HG03460 (cell line): ENCODE measurements around the gene RPRML.
"Not testable (repeated sequence)": the region's sequence is repeated elsewhere in the genome, so short reads cannot be mapped to it uniquely, and the experiment has no call there.

Experiments
- ATAC-seq: cut with Tn5 transposase; IDR thresholded peaks from one replicate; pipeline ENCODE4 v1.9.1; 2021; ENCODE audit not compliant: unreplicated experiment

The RPRML gene

DNA sequence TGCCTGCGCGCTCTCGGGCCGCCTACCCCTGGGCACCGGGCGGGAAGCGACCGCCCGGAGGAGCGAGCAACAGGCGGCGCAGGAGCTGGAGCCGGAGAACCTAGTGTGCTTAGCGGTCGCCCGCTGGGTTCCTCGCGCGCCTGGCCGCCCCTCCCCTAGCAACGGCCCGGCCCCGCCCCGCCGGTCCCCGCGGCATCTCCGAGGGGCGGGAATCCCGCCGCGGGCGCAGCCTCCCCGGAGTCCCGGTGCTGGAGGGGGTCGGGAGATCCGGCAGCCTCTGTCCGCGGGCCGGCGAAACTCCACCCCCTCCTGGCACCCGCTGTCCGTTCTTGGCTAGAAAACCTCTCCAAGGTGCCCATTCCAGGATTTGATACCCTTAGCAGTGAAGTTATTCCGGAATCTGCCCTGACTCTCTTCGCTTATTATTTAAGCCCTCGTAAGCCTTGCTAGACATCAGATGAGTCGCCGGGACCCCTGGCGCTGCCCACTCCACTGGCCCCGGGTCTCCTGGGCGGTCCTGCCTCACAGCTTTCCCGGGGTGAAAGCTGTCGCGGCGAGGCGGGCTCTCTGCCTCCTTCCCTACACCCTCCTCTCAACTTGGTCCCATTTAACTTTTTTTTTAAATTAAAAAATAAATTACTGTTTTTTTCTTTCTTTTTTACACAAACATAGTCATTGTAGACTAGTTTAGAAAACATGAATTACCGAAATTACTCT is at the start of gene RPRML:
TSS of gene RPRML (minus strand) at position 107 of the 717 bp plus-strand sequence. CDS start 246 bp downstream, outside the sequence.
- ATAC-seq = no peak

DNA sequence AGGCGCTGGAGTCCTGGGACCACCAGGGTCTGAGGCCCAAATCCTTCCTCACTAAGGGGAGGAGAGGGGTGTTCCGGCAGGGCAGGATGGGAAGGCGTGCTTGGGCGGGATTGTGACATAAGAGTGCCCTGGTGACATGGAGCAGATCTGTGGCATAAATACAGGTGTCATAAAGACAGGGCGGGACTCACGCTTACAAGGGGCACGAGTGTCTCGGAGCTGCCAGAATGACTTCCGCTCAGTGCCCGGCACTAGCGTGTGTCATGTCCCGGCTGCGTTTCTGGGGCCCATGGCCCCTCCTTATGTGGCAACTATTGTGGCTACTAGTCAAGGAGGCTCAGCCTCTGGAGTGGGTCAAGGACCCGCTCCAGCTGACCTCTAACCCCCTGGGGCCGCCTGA is 37.9 kb upstream of the RPRML start:
- not testable (repeated sequence) for ATAC-seq

DNA sequence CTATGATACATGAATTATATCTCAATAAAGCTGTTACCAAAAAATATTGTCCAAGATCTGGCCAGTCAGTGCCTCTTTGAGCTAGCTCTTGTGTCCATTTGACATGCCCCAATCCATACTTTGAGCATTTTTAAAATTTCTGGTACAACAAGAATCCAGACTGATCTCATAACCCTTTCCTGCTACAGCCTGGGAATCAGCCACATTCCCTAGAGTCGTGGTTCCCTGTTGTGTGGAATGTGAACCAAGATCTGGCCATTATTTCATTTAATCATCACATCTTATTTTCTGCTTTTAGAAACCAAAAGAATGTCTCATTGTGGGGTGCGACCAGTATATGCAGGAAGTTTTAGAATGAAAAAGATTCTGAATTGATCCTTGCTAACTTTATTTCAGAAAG is 34.3 kb upstream of the RPRML start:
- ATAC-seq = no peak

DNA sequence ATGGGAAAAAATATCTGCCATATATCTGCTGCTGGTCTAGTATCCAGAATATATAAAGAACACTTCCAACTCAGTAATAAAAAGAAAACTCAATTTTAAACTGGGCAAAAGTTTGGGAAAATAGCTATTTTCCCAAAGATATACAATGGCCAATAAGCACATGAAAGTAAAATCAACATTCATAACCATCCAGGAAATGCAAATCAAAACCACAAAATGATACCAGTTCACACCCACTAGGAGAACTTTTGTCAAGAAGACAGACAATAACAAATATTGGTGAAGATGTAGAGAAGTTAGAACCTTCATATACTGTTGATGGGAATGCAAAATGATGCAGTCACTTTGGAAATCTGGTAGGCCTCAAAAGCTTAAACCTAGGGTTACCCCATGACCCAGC is 33.4 kb upstream of the RPRML start:
- no peak for ATAC-seq

DNA sequence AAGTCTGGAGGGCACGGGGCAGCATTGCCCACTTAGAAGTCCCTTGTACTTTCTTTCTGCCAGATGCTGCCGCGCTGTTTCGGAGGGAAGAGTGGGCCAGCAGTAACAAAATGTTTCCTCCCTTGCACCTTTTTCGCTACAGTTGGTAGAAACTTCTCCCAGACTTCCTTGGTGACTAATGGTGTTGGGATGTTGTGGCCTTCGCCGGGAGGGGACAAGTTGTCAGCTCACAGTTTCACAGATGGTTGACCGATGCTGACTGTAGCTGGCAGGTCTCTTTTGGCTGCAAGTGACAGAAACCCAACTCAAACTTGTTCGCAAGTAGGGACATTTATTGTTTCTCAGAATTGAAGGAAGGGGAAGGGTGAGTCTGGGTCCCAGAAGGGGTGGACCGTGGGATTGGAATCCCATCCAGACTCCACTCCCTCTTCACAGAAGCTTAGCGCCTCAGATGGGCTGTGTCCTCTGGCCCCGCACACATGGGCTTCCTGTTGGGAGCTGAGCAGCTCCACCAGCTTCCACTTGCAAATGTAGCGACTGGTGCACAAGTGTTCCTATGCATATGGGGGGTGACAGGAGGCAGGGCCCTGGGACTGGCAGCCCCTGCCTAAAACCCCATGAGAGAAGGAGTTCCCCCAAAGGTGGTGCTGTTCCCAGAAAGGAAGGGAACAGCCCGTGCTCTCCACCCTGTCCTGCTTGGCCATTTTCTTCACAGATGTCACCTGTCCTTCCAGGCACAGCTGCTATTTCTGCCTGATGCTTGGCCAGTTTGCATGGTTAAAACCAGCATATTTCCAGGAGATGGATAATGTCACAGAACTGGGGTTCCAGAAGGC is 30.9 kb upstream of the RPRML start:
- no peak for ATAC-seq

DNA sequence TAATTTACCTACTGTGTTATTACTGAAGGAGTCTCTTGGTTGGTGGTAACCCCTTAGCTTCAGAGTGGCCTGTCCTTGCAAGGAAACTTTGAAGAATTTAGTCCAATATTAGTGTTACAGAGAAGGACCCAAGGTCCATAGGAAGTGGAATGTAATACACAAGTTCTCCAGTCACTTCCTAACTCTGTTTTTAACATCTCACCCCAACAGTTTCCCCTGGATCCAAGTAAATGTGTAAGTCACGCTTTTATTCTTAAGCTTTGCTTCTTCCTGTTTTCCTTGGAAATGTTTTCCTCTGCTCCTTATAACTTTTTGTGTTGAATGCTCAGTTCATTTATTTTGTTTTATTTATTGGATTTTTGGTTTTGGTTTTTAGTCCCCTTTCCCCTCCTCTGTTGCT is 25.9 kb upstream of the RPRML start:
- no peak for ATAC-seq

DNA sequence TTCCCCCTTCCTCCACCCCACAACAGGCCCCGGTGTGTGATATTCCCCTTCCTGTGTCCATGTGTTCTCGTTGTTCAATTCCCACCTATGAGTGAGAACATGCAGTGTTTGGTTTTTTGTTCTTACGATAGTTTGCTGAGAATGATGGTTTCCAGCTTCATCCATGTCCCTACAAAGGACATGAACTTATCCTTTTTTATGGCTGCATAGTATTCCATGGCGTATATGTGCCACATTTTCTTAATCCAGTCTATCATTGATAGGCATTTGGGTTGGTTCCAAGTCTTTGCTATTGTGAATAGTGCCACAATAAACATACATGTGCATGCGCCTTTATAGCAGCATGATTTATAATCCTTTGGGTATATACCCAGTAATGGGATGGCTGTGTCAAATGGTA is 24.8 kb upstream of the RPRML start:
- not testable (repeated sequence) for ATAC-seq

DNA sequence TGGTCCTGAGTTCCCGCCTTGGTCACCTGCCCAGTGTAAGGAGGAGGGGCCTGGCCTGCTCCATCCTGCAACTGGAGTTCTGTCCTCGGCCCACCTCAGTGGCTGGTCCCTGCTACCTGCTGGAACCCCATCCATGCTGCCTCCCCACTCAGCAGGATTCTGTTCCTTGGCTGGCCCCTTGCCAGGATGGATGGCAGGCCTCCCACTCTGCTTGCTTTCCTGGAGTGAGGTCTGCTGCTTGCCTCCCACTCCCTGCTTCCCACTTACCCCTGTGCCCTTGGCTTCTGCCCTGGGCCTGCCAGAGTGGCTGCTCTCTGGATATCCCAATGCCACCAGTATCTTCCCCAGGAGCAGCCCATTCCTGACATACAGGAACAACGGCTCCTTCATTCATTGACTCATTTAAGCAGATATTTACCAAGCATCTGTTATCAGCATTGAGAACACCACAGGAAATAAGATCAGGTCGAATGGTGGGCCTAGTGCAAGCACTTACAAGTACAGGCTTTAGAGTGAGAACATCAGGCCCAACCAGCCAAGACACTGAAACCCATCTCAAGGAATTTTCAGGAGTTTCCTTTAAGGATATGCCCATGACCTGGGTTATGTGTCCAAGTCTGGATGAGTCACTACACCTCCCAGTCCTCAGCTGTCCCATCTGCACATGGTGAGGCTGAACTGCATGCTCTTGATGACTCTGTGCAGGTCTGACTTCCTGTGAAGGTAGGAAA is 17.0 kb upstream of the RPRML start:
- no peak for ATAC-seq

DNA sequence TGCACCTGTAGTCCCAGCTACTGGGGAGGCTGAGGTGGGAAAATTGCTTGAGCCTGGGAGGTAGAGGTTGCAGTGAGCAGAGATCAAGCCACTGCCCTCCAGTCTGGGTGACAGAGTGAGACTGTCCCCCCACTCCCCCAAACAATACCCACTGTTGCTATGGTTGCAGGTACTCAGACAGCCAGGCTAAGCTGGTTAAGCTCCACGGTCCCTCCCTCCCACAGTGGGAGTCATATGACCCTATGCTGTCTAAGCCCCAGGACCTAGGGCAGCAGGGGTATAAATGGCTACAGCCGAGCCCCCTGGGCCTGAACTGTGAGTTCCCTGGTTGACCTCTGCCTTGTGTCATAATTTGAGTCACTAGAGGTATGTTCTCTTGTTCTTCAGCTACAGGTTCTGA is 15.9 kb upstream of the RPRML start:
- ATAC-seq = no peak

DNA sequence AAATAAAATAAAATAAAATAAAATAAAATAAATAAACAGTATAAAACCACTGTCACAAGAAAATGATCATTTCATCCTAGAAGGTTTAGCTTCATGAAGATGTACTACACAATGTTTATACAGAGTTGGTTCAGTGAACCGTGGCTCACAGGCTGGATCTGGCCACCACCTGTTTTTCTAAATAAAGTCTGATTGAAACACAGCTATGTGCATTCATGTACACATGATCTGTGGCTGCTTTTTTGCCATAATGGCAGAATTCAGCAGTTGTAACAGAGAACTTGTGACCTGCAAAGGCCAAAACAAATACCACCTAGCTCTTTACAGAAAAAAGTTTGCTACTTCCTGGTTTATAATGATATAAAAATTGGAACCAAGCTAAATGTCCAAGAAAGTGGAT is 12.6 kb upstream of the RPRML start:
- ATAC-seq = no peak

DNA sequence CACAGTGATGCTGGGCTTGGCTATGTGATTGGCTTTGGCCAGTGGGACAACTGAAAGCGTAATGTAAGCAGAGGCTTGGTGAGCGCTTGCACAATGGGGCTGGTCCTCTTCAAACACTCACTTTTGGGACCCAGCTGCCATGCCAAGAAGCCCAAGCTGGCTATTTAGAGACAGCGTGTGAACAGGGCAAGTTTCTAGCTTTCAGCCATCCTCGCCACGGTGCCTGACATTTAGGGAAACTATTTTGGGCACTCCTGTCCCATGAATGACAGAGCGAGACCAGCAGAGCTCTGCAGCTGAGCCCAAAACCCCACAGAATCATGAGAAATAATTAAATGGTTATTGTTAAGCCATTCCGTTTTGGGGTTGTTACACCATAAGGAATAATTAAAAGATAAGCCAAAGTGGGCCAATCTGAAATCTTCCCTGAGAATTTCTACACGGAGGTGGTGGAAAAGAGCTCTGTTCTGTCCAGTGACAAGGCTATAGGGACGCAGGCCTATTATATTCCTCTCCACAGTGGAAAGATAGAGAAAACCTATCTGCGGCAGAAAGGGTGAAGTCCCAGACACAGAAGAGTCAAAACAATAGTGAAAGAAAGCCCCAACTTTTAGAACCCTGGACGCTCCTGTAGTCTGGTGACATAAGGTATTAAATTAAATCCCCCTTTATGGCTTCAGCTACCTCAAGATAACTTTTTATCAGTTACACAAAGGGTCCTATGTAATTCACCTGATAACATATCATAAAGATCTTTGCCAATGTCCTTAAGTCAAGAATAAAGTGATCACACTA is 10.8 kb upstream of the RPRML start:
- ATAC-seq = no peak

DNA sequence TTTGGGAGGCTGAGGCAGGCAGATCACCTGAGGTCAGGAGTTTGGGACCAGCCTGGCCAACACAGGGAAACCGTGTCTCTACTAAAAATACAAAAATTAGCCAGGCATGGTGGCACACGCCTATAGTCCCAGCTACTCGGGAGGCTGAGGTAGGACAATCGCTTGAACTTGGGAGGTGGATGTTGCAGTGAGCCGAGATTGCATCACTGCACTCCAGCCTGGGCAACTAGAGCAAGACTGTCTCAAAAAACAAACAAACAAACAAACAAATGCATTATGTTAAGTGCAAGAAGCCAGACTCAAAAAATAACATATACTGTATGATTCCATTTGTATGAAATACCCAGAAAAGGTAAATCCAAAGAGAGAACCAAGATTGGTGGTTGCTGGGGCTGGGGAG is 8.9 kb upstream of the RPRML start:
- ATAC-seq = not testable (repeated sequence)

DNA sequence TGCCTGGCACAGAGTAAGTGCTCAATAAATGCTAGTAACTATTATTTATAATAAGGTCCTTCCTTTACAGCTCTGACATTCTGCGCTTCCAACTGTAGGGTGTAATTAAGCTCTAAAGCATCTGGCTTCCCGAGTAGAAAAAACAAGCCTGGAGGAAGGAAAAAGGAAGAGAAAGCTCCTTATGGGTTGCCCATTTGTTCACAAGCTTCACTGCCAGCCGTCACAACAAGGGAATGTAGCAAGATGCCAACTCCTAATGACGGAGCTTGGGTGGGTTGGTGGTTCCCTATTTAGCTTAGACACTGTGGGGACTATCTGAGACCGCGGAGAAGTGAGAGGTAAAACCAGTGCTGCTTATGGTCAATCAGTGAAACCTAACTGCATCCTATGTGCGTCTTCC is 7.3 kb upstream of the RPRML start:
- ATAC-seq = no peak

DNA sequence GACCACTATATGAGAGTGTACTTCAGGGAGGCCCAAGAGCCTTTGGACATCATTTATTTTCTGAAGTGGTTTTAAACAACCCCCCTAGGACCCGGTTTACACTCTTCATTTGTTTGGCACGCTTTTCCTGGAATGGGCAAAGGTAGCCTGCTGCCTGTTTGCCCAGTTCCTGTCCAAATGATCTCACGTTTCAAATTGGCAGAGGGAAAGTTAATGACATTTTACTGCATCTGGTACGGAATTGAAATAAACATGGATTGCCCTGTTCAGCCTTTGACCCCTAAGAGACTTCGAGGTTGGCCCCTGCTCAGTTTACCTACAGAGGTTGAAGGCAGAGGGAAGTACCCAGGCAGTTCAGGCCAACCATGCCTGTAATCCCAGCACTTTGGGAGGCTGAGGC is 5.8 kb upstream of the RPRML start:
- no peak for ATAC-seq

DNA sequence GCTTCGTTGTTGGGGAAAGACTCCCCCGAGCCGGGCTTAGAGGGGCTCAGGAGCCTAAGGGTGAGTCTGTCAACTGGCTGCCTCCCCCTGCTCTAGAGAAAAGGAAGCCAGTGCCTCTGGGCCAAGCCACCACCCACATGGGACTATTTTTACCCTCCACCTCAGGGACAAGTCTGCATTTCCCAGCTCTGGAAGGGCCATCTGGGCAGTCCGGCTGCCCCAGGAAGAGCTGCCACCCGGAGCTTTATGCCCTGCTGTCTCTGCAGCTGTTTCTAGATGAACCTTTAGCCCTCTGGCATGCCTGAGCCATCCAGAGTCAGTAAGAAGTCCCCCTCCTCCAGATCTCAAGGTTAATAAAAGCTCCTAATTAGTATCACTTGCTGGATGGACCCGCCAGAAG is 5.3 kb upstream of the RPRML start:
- no peak for ATAC-seq

DNA sequence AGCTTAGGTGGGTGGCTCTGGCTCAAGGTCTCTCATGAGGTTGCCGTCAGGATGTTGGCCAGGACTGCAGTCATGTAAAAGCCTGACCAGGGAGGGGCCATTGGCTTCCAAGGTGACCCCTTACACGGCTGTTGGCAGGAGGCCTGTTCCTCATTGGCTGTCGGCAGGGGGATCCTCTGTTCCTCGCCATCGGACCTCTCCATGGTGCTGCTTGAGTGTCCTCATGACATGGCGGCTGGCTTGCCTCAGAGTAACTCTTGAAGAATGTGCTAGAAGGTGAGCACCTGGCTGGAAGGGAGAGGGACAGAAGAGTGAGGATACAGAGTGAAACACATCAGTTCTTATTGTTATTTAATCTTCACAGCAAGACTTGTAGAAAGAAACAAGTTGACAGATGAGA is 4.7 kb upstream of the RPRML start:
- ATAC-seq = no peak

DNA sequence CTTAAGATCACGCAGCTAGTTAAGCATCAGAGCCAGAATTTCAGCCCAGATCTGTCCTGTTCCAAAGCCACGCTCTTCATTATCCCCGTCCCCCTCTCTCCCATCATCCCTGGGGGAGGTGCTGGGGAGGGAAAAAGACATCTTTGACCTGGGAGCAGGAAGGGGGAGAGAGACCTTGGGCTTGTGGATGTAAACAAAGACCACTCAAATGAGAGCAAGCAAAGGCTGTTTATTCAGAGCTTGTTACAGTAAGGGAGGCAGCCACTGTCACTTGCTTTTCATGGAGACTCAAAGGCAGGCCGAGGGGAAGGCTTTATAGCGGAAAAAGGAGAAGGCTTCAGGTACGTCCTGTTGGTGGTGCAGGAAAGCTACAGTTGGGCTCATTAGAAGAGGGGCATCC is 3.5 kb upstream of the RPRML start:
- no peak for ATAC-seq

DNA sequence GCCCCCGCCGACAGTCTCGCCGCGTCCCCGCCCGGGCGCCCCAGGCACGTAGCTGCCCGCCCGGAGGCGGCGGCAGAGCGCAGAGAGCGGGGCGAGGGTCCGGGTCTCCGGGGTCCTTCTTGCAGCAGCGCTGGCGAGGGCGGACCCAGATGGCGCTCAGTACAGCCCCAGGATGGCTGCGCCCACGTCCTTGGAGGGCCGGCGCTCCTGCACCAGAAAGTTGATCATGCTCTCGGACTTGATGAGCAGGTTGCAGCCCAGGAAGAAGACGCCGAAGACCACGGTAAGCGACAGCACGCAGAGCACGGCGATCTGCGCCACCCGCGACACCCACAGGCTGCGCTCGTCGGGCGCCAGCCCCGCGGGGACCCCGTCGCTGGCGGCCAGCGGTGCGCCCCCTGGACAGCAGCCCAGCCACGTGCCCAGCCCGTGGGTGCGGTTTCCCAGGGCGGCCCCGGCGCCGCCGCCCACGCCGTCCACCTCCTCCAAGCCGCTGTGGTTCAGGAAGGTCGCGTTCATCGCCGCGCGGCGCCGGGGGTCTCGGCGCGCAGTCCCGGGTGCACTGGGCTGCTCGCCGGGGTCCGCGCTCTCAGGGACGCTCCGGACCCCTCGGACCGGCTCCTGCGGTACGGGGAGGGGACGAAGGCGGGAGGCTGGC is 435 bp downstream of the RPRML start:
- no peak for ATAC-seq

DNA sequence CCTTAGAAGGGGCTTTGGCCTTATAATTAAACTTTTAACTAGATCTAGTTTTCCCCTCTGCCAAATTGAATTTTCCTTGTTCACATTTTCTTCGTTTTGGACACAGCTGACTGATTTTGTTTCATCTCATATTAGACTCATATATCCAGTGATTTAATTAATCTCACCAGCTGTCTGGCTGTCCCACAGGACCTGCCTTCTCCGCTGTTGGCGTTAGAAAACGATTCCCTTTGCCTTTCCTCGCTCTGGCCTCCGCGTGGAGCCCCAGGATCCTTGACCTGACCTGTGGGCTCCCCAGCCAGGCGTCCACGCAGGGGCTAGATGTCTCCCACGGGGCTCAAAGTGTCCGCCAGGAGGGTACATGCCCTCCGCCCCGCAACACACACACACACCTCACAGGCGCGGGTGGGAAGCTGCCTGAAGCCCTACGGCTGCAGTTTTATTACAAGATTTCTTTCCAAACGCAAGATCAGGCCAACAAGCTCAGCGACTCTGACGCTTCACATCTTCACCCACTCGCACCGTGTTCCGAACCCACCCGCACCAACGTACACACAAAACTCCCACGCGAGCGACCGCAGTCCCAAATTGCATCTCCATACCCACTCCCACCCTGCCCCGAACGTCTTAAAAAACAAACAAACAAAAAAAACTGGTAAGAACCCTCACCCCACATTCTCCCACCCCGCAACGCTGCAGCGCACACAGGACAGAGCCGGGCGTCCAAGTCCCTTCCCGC is 1.1 kb downstream of the RPRML start:
- no peak for ATAC-seq

DNA sequence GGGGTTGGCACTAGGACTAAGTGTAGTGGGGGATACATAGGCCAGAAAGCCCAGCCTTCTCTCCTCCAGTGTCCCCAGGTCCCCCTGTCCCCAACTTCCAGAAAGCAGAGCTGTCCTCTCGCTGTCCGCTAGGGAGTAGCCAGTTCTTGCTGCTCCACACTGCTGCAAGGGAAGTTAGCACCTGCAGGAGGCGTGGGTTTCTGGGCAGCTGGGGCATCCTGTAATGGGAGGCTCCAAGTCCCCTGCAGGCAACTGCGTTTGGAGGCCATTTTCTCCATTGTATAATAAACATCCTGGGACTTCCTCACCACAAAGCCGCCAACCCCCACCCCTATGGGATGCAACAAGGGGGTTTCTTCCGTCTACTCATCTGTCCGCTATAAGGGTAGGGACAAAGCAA is 1.7 kb downstream of the RPRML start:
- no peak for ATAC-seq
